Parathyroid adenoma (tissue), 2 donors: ENCODE data around the gene ZNF514.
A peak's percentile ranks its signal among the peaks of the same experiment; 100 is the strongest.

Source experiments
- H2AFZ ChIP-seq: fragments of 300-600 bp; sonication (generic); one replicate; pipeline ENCODE4 v1.7.0; 2017; ENCODE audit warnings: antibody characterized with exemption, mild to moderate bottlenecking
- H3K27ac ChIP-seq: fragments of 300-600 bp; sonication (generic); one replicate; pipeline ENCODE4 v1.7.0; 2017
- H3K27me3 ChIP-seq: fragments of 300-600 bp; sonication (generic); one replicate; pipeline ENCODE4 v1.7.0; 2017; ENCODE audit warnings: low read length; ENCODE audit not compliant: control insufficient read depth, insufficient read depth
- H3K36me3 ChIP-seq: fragments of 300-600 bp; sonication (generic); one replicate; pipeline ENCODE4 v1.7.0; 2017; ENCODE audit warnings: low read length; ENCODE audit not compliant: control insufficient read depth, insufficient read depth
- H3K4me1 ChIP-seq: fragments of 300-600 bp; sonication (generic); one replicate; pipeline ENCODE4 v1.7.0; 2017; ENCODE audit warnings: control low read depth
- H3K4me2 ChIP-seq: fragments of 300-600 bp; sonication (generic); one replicate; pipeline ENCODE4 v1.7.0; 2017; ENCODE audit warnings: low read length
- H3K4me3 ChIP-seq: fragments of 300-600 bp; sonication (generic); one replicate; pipeline ENCODE4 v1.7.0; 2017; ENCODE audit warnings: low read depth, low read length
- H3K79me2 ChIP-seq: fragments of 300-600 bp; sonication (generic); one replicate; pipeline ENCODE4 v1.7.0; 2017; ENCODE audit warnings: control low read depth
- H3K9ac ChIP-seq: fragments of 300-600 bp; sonication (generic); one replicate; pipeline ENCODE4 v1.7.0; 2017; ENCODE audit warnings: mild to moderate bottlenecking
- H3K9me3 ChIP-seq: fragments of 300-600 bp; sonication (generic); one replicate; pipeline ENCODE4 v1.7.0; 2017; ENCODE audit warnings: low read length; ENCODE audit not compliant: control insufficient read depth
- TF ChIP-seq, protein P1 (sequence below): fragments of 300-600 bp; sonication (generic); IDR thresholded peaks from one replicate; pipeline ENCODE4 v1.7.0; 2017; ENCODE audit warnings: antibody characterized with exemption, mild to moderate bottlenecking
- donor health status: primary hyperparathyroidism.

ZNF514 gene

DNA sequence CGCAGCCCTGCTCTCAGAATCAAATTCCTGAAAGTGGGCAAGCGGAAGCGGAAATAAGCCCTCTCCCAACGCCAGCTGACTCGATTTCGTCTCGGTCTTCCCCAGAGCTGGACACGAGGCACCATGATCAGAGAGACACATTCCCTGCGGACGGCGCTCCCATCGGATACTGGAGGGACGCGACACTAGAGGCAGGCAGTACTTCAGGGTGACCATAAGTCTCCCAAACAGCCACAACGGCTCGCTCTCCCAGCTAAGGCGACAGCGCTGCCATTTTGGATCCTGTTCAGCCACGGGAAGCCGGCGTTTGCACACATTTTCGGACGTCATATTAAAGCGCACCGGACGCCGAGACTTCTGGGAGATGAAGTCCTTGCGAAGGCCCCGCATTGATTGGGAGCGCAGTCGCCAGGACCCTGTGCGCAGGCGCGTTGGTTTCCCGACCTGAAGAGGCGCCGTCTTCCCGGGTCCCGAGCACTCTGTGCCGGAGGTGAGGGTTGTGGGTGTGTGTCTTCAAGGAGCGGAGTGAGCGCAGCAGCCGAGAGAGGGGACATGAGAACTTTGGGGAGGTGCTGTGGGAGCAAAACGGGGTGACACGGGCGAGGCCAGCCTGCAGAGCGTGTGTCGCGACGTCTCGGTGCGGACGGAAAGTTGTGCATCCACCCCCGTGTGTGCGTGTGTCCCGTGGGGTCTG, 5.9 kb upstream of the ZNF514 start, which contains the start of gene ZNF2:
TSS of gene ZNF2 (plus strand) at position 439 of the 694 bp plus-strand sequence. CDS start 10,418 bp downstream, outside the sequence.
- H3K4me3 ChIP-seq: peak within 1 kb of the TSS; percentile 77
- TF ChIP-seq, protein P1, sequence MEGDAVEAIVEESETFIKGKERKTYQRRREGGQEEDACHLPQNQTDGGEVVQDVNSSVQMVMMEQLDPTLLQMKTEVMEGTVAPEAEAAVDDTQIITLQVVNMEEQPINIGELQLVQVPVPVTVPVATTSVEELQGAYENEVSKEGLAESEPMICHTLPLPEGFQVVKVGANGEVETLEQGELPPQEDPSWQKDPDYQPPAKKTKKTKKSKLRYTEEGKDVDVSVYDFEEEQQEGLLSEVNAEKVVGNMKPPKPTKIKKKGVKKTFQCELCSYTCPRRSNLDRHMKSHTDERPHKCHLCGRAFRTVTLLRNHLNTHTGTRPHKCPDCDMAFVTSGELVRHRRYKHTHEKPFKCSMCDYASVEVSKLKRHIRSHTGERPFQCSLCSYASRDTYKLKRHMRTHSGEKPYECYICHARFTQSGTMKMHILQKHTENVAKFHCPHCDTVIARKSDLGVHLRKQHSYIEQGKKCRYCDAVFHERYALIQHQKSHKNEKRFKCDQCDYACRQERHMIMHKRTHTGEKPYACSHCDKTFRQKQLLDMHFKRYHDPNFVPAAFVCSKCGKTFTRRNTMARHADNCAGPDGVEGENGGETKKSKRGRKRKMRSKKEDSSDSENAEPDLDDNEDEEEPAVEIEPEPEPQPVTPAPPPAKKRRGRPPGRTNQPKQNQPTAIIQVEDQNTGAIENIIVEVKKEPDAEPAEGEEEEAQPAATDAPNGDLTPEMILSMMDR: no peak
- H3K79me2 ChIP-seq: peaks cover 17% of the 10 kb centered on the region

DNA sequence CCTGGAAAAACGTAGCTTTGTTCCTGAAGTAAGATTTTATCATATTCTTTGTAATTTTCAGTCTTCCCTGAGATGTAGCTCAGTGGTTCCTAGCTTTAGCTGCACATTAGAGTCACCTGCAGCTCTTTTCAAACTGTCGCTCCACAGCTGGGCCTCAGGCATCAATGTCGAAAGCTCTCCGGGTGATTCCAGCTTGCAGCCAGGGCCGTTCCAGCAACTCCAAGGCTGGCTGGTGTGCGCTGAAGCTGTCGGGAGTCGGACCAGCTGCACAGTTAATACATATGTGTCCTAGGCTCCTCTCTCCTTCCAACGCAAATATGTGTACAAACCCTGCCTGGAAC, 5.4 kb upstream of the ZNF514 start:
- Histone ChIP-seq H2AFZ (peak overlapping the region; percentile 97), H3K4me3 (peak overlapping the region; percentile 77), H3K4me2 (peak overlapping the region; percentile 76), H3K9ac (peak overlapping the region; percentile 84), H3K27ac (peak overlapping the region; percentile 95), H3K36me3 (no peaks in the 10 kb centered on the region), H3K4me1 (peaks cover 11% of the 10 kb centered on the region), H3K27me3 (no peaks in the 10 kb centered on the region), H3K79me2 (peaks cover 17% of the 10 kb centered on the region), H3K9me3 (no peaks in the 10 kb centered on the region)
- TF ChIP-seq, protein P1: no peak

More for the DNA sequence above, 5.9 kb upstream of the ZNF514 start, which contains the start of gene ZNF2:
- Histone ChIP-seq H3K4me2 (peak within 1 kb of the TSS; percentile 76), H3K9me3 (no peaks in the 10 kb centered on the region), H3K36me3 (no peaks in the 10 kb centered on the region), H3K9ac (peak within 1 kb of the TSS; percentile 84), H3K27me3 (no peaks in the 10 kb centered on the region), H3K4me1 (peaks cover 11% of the 10 kb centered on the region), H3K27ac (peak within 1 kb of the TSS; percentile 95), H2AFZ (peak within 1 kb of the TSS; percentile 97)

DNA sequence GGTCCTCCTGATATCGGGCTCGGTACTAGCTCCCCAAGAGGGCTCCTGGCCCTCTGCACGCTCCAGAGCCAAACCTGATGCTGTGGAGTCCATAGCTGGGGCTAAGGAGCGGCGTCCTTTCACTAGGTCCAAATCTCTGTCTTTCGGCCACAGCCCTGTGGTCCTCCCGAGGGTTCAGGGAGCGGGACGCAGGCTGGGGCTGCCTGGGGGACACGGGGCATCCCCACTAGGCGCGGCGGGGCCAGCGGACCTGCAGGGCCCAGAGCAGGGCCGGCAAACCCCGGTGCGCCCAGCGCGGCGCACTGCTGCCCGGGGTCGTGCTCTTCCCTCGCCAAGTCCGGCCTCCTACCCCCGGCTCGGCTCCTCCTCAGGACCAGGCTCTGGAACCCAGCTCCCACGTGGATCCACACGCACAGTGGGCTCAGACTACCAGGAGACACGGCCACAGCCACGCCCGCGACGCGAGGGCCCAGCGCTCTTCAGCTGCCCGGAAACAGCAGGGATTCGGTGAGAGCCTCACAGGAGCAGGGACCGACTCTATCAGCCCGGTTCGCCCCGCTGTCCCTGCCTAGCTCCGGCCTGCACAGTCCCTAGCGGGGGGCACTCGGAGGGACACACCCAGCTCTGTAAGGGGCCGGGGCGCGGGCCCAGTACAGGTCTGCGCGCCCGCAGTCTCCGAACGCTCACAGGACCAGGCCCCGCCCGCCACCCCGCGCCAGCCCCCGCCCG, 593 bp downstream of the ZNF514 start:
- peaks cover 7% of the 10 kb centered on the region for H3K36me3 ChIP-seq
- TF ChIP-seq, protein P1: no peak
- no peaks in the 10 kb centered on the region for H3K27me3 ChIP-seq
- peak overlapping the region; percentile 60 for H3K4me3 ChIP-seq
- H3K9me3 ChIP-seq: no peaks in the 10 kb centered on the region
- peak overlapping the region; percentile 90 for H2AFZ ChIP-seq
- H3K27ac ChIP-seq: peak overlapping the region; percentile 40
- peaks cover 4% of the 10 kb centered on the region for H3K4me1 ChIP-seq
- no peaks in the 10 kb centered on the region for H3K79me2 ChIP-seq
- H3K9ac ChIP-seq: no peak overlapping the region
- H3K4me2 ChIP-seq: peak overlapping the region; percentile 84

DNA sequence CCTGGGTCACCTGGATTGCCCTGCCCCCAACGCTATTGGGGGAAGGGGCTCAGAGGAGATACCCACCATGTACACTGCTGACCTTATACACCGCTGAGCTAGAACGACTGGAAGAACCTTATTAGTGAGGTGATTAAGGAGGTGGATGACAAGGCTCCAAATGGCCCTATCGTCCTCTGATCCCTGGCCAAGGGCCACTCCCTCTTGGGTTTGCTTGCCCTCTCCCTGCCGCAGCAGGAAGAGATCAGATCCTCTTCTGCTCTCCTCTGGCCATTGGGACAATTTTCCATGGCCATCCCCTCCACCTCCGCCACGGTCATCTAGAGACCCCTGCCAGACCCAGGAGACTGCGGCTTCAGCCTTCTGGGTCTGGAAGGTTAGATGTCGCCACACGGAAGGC, 1.2 kb downstream of the ZNF514 start:
- peaks cover 4% of the 10 kb centered on the region for H3K4me1 ChIP-seq
- peak overlapping the region; percentile 40 for H3K27ac ChIP-seq

More for the DNA sequence above, 1.2 kb downstream of the ZNF514 start:
- Histone ChIP-seq H2AFZ (peak overlapping the region; percentile 90), H3K4me3 (peak overlapping the region; percentile 60), H3K9me3 (no peaks in the 10 kb centered on the region), H3K79me2 (no peaks in the 10 kb centered on the region), H3K9ac (no peak overlapping the region), H3K27me3 (no peaks in the 10 kb centered on the region), H3K36me3 (peaks cover 7% of the 10 kb centered on the region), H3K4me2 (peak overlapping the region; percentile 84)
- TF ChIP-seq, protein P1: no peak
